GM21381 (cell line): Measurements from ENCODE around the gene FAM53B.
"Not testable (repeated sequence)": the region's sequence is repeated elsewhere in the genome, so short reads cannot be mapped to it uniquely, and the experiment has no call there.

Experiments
- ATAC-seq: cut with Tn5 transposase; IDR thresholded peaks from one replicate; pipeline ENCODE4 v1.9.1; 2021; ENCODE audit warnings: mild to moderate bottlenecking, moderate library complexity; ENCODE audit not compliant: unreplicated experiment

FAM53B gene

GRCh38 chr10:124744102-124745050 is at the start of gene FAM53B:
Gene FAM53B (minus strand): TSS chr10:124744378. CDS start chr10:124706713, 37,665 bp downstream.
- ATAC-seq: peak; percentile 67

GRCh38 chr10:124792998-124793352 is 48.8 kb upstream of the FAM53B start:
- no peak for ATAC-seq

DNA sequence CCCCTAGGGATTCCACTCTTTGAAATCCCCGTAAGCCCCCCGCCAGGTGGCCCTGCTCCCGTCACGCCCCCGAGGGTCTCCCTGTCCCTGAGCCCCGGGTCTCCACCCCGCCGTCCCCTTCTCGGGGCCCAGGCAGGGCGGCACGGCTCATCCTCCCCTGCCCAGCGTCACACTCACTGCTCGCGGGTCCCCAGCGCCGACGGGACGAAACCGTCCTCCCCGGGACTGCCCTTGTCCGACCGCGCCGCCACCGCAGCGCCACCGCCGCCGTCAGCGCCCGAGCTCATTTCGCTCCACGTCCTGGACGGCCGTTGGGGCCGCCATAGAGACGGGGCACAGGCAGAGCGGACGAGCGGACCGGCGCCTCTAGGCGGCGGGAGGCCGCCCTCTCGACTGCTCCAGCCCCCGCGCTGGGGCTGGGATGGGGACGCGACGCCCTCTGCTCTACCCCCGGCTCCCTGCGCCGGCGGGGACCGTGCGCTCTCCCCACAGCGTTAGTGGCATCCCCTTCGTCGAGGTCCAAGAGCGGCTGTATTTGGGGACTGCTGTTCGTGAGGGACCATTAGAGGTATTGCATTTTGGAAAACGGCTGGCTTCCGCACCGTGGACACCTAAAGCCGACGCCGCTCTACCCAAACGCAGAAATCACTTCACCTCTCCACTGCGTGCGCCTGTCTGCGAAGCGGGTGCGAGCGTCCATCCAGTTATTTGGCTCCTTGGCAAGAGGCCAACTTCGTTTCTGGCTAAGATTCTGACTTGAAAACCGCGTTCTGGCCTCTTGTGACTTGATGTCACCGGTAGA is 47.6 kb upstream of the FAM53B start, which contains the start of gene EEF1AKMT2:
EEF1AKMT2 (minus strand) TSS at position 341 of the 802 bp plus-strand sequence; CDS start at position 287, 54 bp downstream.
- ATAC-seq: peak; percentile 91

- not testable (repeated sequence) for ATAC-seq
Measured at GRCh38 chr10:124782900-124783299, 38.7 kb upstream of the FAM53B start.

DNA sequence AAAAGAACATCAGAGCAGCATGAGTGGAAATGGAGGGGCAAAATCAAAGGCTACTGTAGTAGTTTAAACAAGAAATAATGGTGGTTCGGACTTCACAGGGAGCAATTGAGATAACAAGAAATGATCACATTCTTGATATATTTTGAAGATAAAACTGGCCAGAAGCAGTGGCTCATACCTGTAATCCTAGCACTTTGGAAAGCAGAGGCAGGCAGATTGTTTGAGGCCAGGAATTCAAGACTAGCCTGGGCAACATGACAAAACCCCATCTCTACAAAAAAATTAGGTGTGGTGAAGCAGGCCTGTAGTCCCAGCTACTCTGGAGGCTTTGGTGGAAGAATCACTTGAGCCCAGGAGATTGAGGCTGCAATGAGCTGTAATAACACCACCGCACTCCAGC is 24.6 kb upstream of the FAM53B start:
- ATAC-seq: no peak

DNA sequence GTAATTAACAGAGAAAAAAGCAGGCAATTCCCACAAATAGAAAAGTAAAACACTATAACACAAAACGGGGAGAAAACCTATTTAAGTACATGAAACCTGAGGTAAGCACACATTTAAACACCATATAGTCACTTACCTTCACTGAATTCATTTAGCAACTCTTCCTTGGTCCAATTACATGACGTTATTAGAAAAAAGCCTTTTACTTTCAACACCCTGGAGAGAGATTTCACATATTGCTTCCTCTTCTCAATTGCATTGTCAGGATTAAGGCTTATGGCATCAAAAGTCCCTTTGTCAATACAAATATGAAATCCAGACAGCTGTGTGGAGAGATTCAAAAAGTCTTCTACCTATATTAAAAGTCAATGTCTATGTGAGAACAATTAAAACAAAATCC is 21.1 kb upstream of the FAM53B start:
- no peak for ATAC-seq

- no peak for ATAC-seq
Measured at GRCh38 chr10:124763267-124763666, 19.1 kb upstream of the FAM53B start.

DNA sequence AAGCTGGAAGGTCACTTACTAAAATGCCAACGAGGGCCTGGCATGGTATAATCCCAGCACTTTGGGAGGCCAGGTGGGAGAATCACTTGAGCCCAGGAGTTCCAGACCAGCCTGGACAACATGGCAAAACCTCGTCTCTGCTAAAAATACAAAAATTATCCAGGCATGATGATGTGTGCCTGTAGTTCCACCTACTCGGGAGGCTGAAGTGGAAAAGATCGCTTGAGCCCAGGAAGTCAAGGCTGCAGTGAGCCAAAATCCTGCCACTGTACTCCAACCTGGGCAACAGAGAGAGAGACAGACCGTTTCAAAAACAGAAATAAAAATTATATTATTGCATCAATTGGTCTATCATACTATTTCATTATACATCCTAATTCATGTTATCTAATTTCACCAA is 18.1 kb upstream of the FAM53B start:
- no peak for ATAC-seq

- ATAC-seq: no peak
Measured at GRCh38 chr10:124756156-124756903, 12.2 kb upstream of the FAM53B start.

DNA sequence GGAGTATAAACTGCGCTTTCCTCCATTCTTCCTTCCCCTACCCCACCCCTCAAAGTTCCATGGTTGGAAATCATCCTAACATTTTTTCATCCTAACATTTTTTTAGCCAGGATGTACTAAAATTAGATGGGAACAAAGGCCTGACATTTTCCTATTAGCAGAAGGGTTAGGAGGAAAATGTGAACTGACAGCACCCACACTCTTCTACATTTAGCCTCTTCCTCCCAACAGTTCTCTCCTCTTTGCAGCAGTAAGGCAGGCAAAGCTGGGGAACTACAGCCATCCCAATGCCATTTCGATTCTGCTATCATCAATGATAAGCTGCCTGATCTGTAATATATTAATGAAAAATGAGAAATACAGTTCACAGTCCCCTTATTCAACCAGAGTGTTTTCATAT is 11.4 kb upstream of the FAM53B start:
- no peak for ATAC-seq

- ATAC-seq: no peak
Measured at GRCh38 chr10:124754227-124754626, 10.0 kb upstream of the FAM53B start.

- peak; percentile 43 for ATAC-seq
Measured at GRCh38 chr10:124748953-124749645, 4.9 kb upstream of the FAM53B start.

- ATAC-seq: no peak
Measured at GRCh38 chr10:124748166-124748565, 4.0 kb upstream of the FAM53B start.

GRCh38 chr10:124747745-124748144 is 3.6 kb upstream of the FAM53B start:
- ATAC-seq: no peak

DNA sequence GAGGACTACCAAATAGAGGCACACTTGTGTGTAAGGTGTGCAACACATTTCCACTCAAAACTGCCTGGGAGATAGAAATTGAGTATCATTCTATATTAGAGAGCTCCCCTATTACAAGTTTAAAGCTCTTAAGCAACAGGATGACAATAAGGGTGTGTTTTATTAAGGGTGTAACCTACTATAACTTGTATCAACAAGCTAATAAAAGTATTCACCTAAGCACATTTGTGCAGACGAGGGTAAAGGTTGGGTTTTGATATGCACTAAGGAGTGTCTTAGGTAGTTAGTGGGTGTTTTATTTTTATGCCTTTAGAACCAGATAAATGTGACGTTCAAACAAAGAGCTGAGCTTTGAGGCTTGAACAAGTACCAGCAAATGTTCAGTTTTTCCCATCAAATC is 2.8 kb upstream of the FAM53B start:
- no peak for ATAC-seq

GRCh38 chr10:124746447-124746846 is 2.3 kb upstream of the FAM53B start:
- not testable (repeated sequence) for ATAC-seq

GRCh38 chr10:124745673-124746072 is 1.5 kb upstream of the FAM53B start:
- ATAC-seq: no peak

- ATAC-seq: no peak
Measured at GRCh38 chr10:124745252-124745651, 1.1 kb upstream of the FAM53B start.

GRCh38 chr10:124743191-124744101 is 732 bp downstream of the FAM53B start:
- ATAC-seq: peak; percentile 24
